ENCODE data around the gene ACP6. TPM values are rescaled to one million over a fixed set of nuclear protein-coding genes. Genes with fewer than 3 reads are reported as not detected.
A peak's percentile ranks its signal among the peaks of the same experiment; 100 is the strongest.

Gene ACP6
- total and polyA plus RNA-seq, 2 of the 13 experiments (the other 11 are each of a cell fraction or from before 2014, with no cell fraction given) = 18.1 to 33.7 TPM

GRCh38 chr1:147625362-147625995 lies 44.8 kb downstream of the ACP6 start (continued):
- 0 out of 4 replicates have a peak, but pooled peaks of 1 of the 2 experiments have one; percentile 30 for TF ChIP-seq HMGXB4 (CRISPR knock-in tag; IDR thresholded peaks at IDR 0.05; ENCODE audit: borderline replicate concordance in 1 of 2, low read depth in 1 of 2)

GRCh38 chr1:147624529-147624928 lies 45.8 kb downstream of the ACP6 start:
- no peak for DNase-seq (ENCODE audit: low spot score)
- intact Hi-C loops (cut with micrococcal nuclease; ENCODE audit: unreplicated experiment) = no loop called here

More at GRCh38 chr1:147624529-147624928, 45.8 kb downstream of the ACP6 start:
- H3K27me3 ChIP-seq (ENCODE audit: control insufficient read depth in 1 of 2, insufficient read depth in 2 of 2, low read length in 2 of 2) = no peaks in the 10 kb centered on the region
- BruUV-seq (replicated peaks) = no TSS peak
- CTCF ChIA-PET (ENCODE audit: low intra/inter-chr PET ratio, low total read pairs) = no interaction called here
- H3K4me3 ChIP-seq (replicated peaks in 1 of 3; ENCODE audit: insufficient read depth in 1 of 3, low read depth in 2 of 3, low read length in 3 of 3) = no peak overlapping the region
- no peak overlapping the region; the same call in 1 of the 2 replicates for H3K4me2 ChIP-seq (ENCODE audit: low read depth, low read length)
- POLR2A ChIA-PET = no interaction called here
- 100% methylated on average over 2 of the region's 8 CpGs for WGBS (ENCODE audit: low lambda C conversion rate)
- no peak for ATAC-seq
- no peaks in the 10 kb centered on the region for H4K20me1 ChIP-seq (ENCODE audit: insufficient read depth, low read length)
- TF ChIP-seq SP4 (CRISPR knock-in tag; IDR thresholded peaks at IDR 0.05) (0 out of 2 replicates have a peak, but pooled peaks have one; percentile 28), NRL (CRISPR knock-in tag; IDR thresholded peaks at IDR 0.05; ENCODE audit: borderline replicate concordance) (0 out of 2 replicates have a peak, but pooled peaks have one; percentile 47), AGO2 (optimal IDR thresholded peaks at IDR 0.05; ENCODE audit: low read depth, low read length) (peak; percentile 33), ZSCAN12 (CRISPR knock-in tag; IDR thresholded peaks at IDR 0.05) (no peak), ZNF687 (CRISPR knock-in tag; IDR thresholded peaks at IDR 0.05) (peak; percentile 36; the same call in 1 of the 2 replicates)
- no peaks in the 10 kb centered on the region for H3K9me3 ChIP-seq (ENCODE audit: low read length)
- peaks cover 45% of the 10 kb centered on the region for H3K4me1 ChIP-seq (ENCODE audit: insufficient read depth, low read length)
- peaks cover 8 to 20% of the 10 kb centered on the region in 2 experiments; a peak in 4 of 5 replicates for H3K36me3 ChIP-seq (replicated peaks in 1 of 2; ENCODE audit: control insufficient read depth in 1 of 2, insufficient read depth in 2 of 2, low read length in 2 of 2)
- peak overlapping the region; percentile 91 for H3K27ac ChIP-seq (ENCODE audit: extremely low read length, insufficient read depth, low read length)
- no peak for FAIRE-seq
- no peak overlapping the region for H2AFZ ChIP-seq (ENCODE audit: low read length)
- in situ Hi-C loops (cut with HindIII; ENCODE audit: extremely low pct_ligation_motif_present, low pct_unique_long_range_greater_than_20kb) = no loop called here
- no peaks in the 10 kb centered on the region for H3K79me2 ChIP-seq (ENCODE audit: insufficient read depth, low read length)
- H3K9ac ChIP-seq (ENCODE audit: insufficient read depth, low read depth, low read length) = no peak overlapping the region
